A549 (cell line): Measurements from ENCODE around the gene CADM4.

Experiments used
- CTCF ChIP-seq: fragments of >200 bp; sonication (Bioruptor Twin); formaldehyde crosslinking; IDR thresholded peaks from 3 replicates; pipeline ENCODE4 v1.5.1; 2016
- EHMT2 ChIP-seq: fragments of 200-600 bp; sonication (generic); IDR thresholded peaks from 2 replicates; pipeline ENCODE4 v1.6.1; 2016; ENCODE audit warnings: antibody characterized with exemption, low read depth, mild to moderate bottlenecking, moderate library complexity
- FOXS1 ChIP-seq: fragments of 250-450 bp; sonication (Bioruptor Pico); IDR thresholded peaks from 2 replicates; pipeline ENCODE4 v1.5.0; 2020; ENCODE audit warnings: mild to moderate bottlenecking, moderate library complexity
- KDM1A ChIP-seq: fragments of 200-600 bp; sonication (generic); IDR thresholded peaks from 2 replicates; pipeline ENCODE4 v1.6.1; 2016; ENCODE audit warnings: low read depth, mild to moderate bottlenecking
- KDM5A ChIP-seq: fragments of 200-600 bp; sonication (generic); IDR thresholded peaks from 2 replicates; pipeline ENCODE4 v1.6.1; 2016; ENCODE audit warnings: antibody characterized with exemption, mild to moderate bottlenecking
- MAX ChIP-seq: IDR thresholded peaks from 2 replicates; pipeline ENCODE4 v1.6.1; 2012
- POLR2A ChIP-seq: IDR thresholded peaks from 2 replicates; pipeline ENCODE4 v1.6.1; 2012; ENCODE audit warnings: mild to moderate bottlenecking, low read length
- RAD21 ChIP-seq, 2 experiments: fragments of >200 bp in 1 of 2; sonication (Bioruptor Twin) in 1 of 2; formaldehyde crosslinking in 1 of 2; IDR thresholded peaks in 1 of 2; conservative IDR thresholded peaks in 1 of 2; 2 replicates in 1 of 2; 3 replicates in 1 of 2; pipeline ENCODE4 v1.6.1; 2012 to 2018; ENCODE audit warnings: inconsistent platforms in 1 of 2
- RCOR1 ChIP-seq: fragments of 150-350 bp; IDR thresholded peaks from 2 replicates; pipeline ENCODE4 v1.6.1; 2014; ENCODE audit warnings: antibody characterized with exemption, low read length, low read depth
- REST ChIP-seq: fragments of 200-600 bp; sonication (generic); IDR thresholded peaks from 2 replicates; pipeline ENCODE4 v1.6.1; 2016; ENCODE audit warnings: antibody characterized with exemption, mild to moderate bottlenecking, moderate library complexity
- RFX5 ChIP-seq: fragments of 450-650 bp; IDR thresholded peaks from 2 replicates; pipeline ENCODE4 v1.7.1; 2014; ENCODE audit warnings: antibody characterized with exemption, mild to moderate bottlenecking, moderate library complexity
- TP53 ChIP-seq: fragments of 250-450 bp; sonication (Bioruptor Pico); IDR thresholded peaks from 2 replicates; pipeline ENCODE4 v1.5.0; 2021; ENCODE audit warnings: mild to moderate bottlenecking, moderate library complexity

GRCh38 chr19:43594710-43595604 is 44.7 kb downstream of the CADM4 start:
- TF ChIP-seq FOXS1 (CRISPR knock-in tag), result no peak
- peak; percentile 65 for TF ChIP-seq CTCF
- TF ChIP-seq POLR2A, result no peak
- no peak for TF ChIP-seq KDM1A
- TF ChIP-seq EHMT2, result no peak
- TF ChIP-seq TP53 (CRISPR knock-in tag), result no peak
- TF ChIP-seq RFX5, result no peak
- TF ChIP-seq KDM5A, result peak; percentile 4; the same call in 1 of the 2 replicates
- no peak for TF ChIP-seq RCOR1
- TF ChIP-seq REST, result no peak
- TF ChIP-seq MAX, result no peak
- TF ChIP-seq RAD21 (conservative IDR thresholded peaks at IDR 0.05 in 1 of 2, IDR thresholded peaks at IDR 0.05 in 1 of 2), result peak; percentile 66 to 72
